CD4-positive, alpha-beta T cell (primary cell): ENCODE results near the gene DSTN. TPM values are rescaled to one million over a fixed set of nuclear protein-coding genes. Genes with fewer than 3 reads are reported as not detected.

Experiments
- ATAC-seq: fragments of 200-7000 bp; cut with Tn5 transposase; one replicate; pipeline ENCODE4 v1.10.0; 2022; ENCODE audit warnings: mild to moderate bottlenecking; ENCODE audit not compliant: poor library complexity
- CTCF ChIA-PET: fragments of 350-600 bp; sonication (Branson Sonifier 250); formaldehyde crosslinking; loops from one replicate; lab custom pipeline; 2021; ENCODE audit warnings: antibody characterized with exemption, inconsistent platforms; lab: Charles Lee
- POLR2A ChIA-PET: fragments of 350-600 bp; sonication (Branson Sonifier 250); formaldehyde crosslinking; loops from one replicate; lab custom pipeline; 2021; ENCODE audit warnings: antibody characterized with exemption, inconsistent platforms; lab: Charles Lee
- DNase-seq, 14 experiments: peaks; one replicate each; pipeline ENCODE4 v3.0.0-alpha.2; 2013 to 2020; ENCODE audit warnings: mixed read lengths in 2 of 14
- H3K27ac ChIP-seq, 2 donors: one replicate each; pipeline versions ENCODE4 v1.5.1 to v1.7.0; 2013; ENCODE audit warnings: low read length in 2 of 2, low read depth in 1 of 2, mild to moderate bottlenecking in 1 of 2
- H3K27me3 ChIP-seq, 2 experiments: 1 replicate in 1 of 2; 2 replicates in 1 of 2; pipeline versions ENCODE4 v1.6.1 to v1.7.0; 2013; ENCODE audit warnings: low read length in 2 of 2, control low read depth in 1 of 2, mild to moderate bottlenecking in 1 of 2, moderate library complexity in 1 of 2; ENCODE audit not compliant: insufficient read depth in 2 of 2, control insufficient read depth in 1 of 2
- H3K36me3 ChIP-seq: one replicate; pipeline ENCODE4 v1.6.1; 2013; ENCODE audit warnings: low read length, control low read depth; ENCODE audit not compliant: insufficient read depth
- H3K4me1 ChIP-seq: one replicate; pipeline ENCODE4 v1.6.1; 2013; ENCODE audit warnings: low read length, control low read depth; ENCODE audit not compliant: insufficient read depth
- H3K4me3 ChIP-seq: one replicate; pipeline ENCODE4 v1.5.1; 2013; ENCODE audit warnings: mild to moderate bottlenecking, low read length, moderate library complexity
- H3K9me3 ChIP-seq, 2 experiments: 1 replicate in 1 of 2; 2 replicates in 1 of 2; pipeline versions ENCODE4 v1.6.1 to v1.7.0; 2013; ENCODE audit warnings: low read length in 2 of 2, mild to moderate bottlenecking in 2 of 2, control low read depth in 1 of 2, moderate library complexity in 1 of 2; ENCODE audit not compliant: control insufficient read depth in 1 of 2, insufficient read depth in 1 of 2
- H3K27ac Mint-ChIP-seq: one replicate; pipeline ENCODE4 v1.8.0; 2020; ENCODE audit warnings: mixed read lengths
- H3K27me3 Mint-ChIP-seq: one replicate; pipeline ENCODE4 v1.8.0; 2021; ENCODE audit warnings: mixed read lengths
- H3K36me3 Mint-ChIP-seq: one replicate; pipeline ENCODE4 v1.8.0; 2021; ENCODE audit warnings: low read depth, mixed read lengths
- H3K4me1 Mint-ChIP-seq: one replicate; pipeline ENCODE4 v1.8.0; 2021; ENCODE audit warnings: low read depth, mixed read lengths
- H3K4me3 Mint-ChIP-seq: one replicate; pipeline ENCODE4 v1.8.0; 2020; ENCODE audit warnings: mild to moderate bottlenecking, mixed read lengths
- H3K9me3 Mint-ChIP-seq: one replicate; pipeline ENCODE4 v1.8.0; 2020; ENCODE audit warnings: mixed read lengths
- CTCF ChIP-seq: fragments of 200-600 bp; IDR thresholded peaks from one replicate; pipeline ENCODE4 v1.8.0; 2022; ENCODE audit warnings: antibody characterized with exemption, mild to moderate bottlenecking
- intact Hi-C, 2 experiments: fragments of 100-400 bp; cut with DNase I in 1 of 2; cut with micrococcal nuclease in 1 of 2; formaldehyde crosslinking; loops; one replicate each; pipeline versions ENCODE4 v1.15.1 to v1.9.0; 2023 to 2025; cut with DNase I, micrococcal nuclease
- total RNA-seq, 174 experiments: library from RNA in 2 of 174; stranded (reverse) in 2 of 174; gene quantifications; one replicate each; pipeline ENCODE4 v1.2.3 and lab custom pipeline; 2021 to 2026

Gene DSTN
- total RNA-seq, 2 experiments from 2014 or later: 36.0 to 38.9 TPM

- H3K27me3 Mint-ChIP-seq: peaks cover 37% of the 10 kb centered on the region
- ChIA-PET POLR2A (no interaction called here), CTCF (no interaction called here)
- no peaks in the 10 kb centered on the region for H3K9me3 Mint-ChIP-seq
- no peaks in the 10 kb centered on the region for H3K36me3 ChIP-seq
- H3K4me1 Mint-ChIP-seq: peaks cover 9% of the 10 kb centered on the region
- H3K27ac ChIP-seq: no peak overlapping the region
- no peaks in the 10 kb centered on the region for H3K9me3 ChIP-seq
- H3K36me3 Mint-ChIP-seq: no peaks in the 10 kb centered on the region
- ATAC-seq (no peak), DNase-seq (no peak)
- peaks cover 4 to 15% of the 10 kb centered on the region in 2 experiments for H3K27me3 ChIP-seq
- H3K4me3 ChIP-seq: no peak overlapping the region
- TF ChIP-seq CTCF: no peak
- H3K4me1 ChIP-seq: peaks cover 15% of the 10 kb centered on the region
- H3K4me3 Mint-ChIP-seq: no peak overlapping the region
- intact Hi-C loops: no loop called here
- H3K27ac Mint-ChIP-seq: no peak overlapping the region
Observed at GRCh38 chr20:17534077-17534476, 35.8 kb upstream of the DSTN start.

- H3K27ac ChIP-seq: no peak overlapping the region
- peak; percentile 98 for ATAC-seq
- intact Hi-C loops: loop anchor here (1.0 to 2.0 kb wide), 7 partner anchors 33 to 460 kb away; no protein-coding TSS in a partner anchor
- Mint-ChIP-seq H3K27me3 (peaks cover 35% of the 10 kb centered on the region), H3K9me3 (no peaks in the 10 kb centered on the region), H3K27ac (no peak overlapping the region), H3K4me3 (no peak overlapping the region), H3K36me3 (no peaks in the 10 kb centered on the region), H3K4me1 (no peaks in the 10 kb centered on the region)
- H3K4me3 ChIP-seq: no peak overlapping the region
- TF ChIP-seq CTCF: peak; percentile 77
- H3K4me1 ChIP-seq: peaks cover 6% of the 10 kb centered on the region
- ChIA-PET CTCF (interaction anchor here (0.6 to 1.7 kb wide), 15 partner anchors 10 to 419 kb away, joined by 3 to 18 read pairs (median 4); partner anchors contain the start of gene DSTN), POLR2A (interaction anchor here (1.3 kb wide), 1 partner anchor 33 kb away, joined by 6 read pairs; the partner anchor contains the start of gene DSTN)
- peak; percentile 25 to 83 (median 52) for DNase-seq
- H3K27me3 ChIP-seq: no peaks in the 10 kb centered on the region
- H3K9me3 ChIP-seq: no peaks in the 10 kb centered on the region
- no peaks in the 10 kb centered on the region for H3K36me3 ChIP-seq
Observed at GRCh38 chr20:17536944-17537444, 32.9 kb upstream of the DSTN start.

GRCh38 chr20:17537959-17538358 lies 31.9 kb upstream of the DSTN start:
- no peak overlapping the region for H3K27ac ChIP-seq
- no peak for TF ChIP-seq CTCF
- H3K4me1 Mint-ChIP-seq: no peaks in the 10 kb centered on the region
- ATAC-seq (no peak), DNase-seq (no peak)
- ChIA-PET CTCF (no interaction called here), POLR2A (no interaction called here)
- no peak overlapping the region for H3K4me3 ChIP-seq
- H3K36me3 ChIP-seq: no peaks in the 10 kb centered on the region
- peaks cover 35% of the 10 kb centered on the region for H3K27me3 Mint-ChIP-seq
- intact Hi-C loops: loop anchor here (1.0 to 2.0 kb wide), 7 partner anchors 34 to 459 kb away; no protein-coding TSS in a partner anchor
- H3K4me1 ChIP-seq: peaks cover 4% of the 10 kb centered on the region
- no peaks in the 10 kb centered on the region for H3K27me3 ChIP-seq
- H3K27ac Mint-ChIP-seq: no peak overlapping the region
- H3K4me3 Mint-ChIP-seq: no peak overlapping the region
- H3K9me3 ChIP-seq: no peaks in the 10 kb centered on the region
- no peaks in the 10 kb centered on the region for H3K36me3 Mint-ChIP-seq
- no peaks in the 10 kb centered on the region for H3K9me3 Mint-ChIP-seq
